Measurements from ENCODE around the gene CCDC8.

The CCDC8 gene

GRCh38 chr19:46411925-46412649 lies 1.3 kb downstream of the CCDC8 start:
- H3K9ac ChIP-seq (ENCODE audit: low read length), result peak overlapping the region; percentile 90
- peaks cover 6% of the 10 kb centered on the region; the same call in 1 of the 2 replicates for H3K36me3 ChIP-seq (ENCODE audit: control insufficient read depth, insufficient read depth, low read length)
- H3K4me1 ChIP-seq (ENCODE audit: control insufficient read depth, insufficient read depth, low read length), result peaks cover 31% of the 10 kb centered on the region
- no peaks in the 10 kb centered on the region for H3K9me3 ChIP-seq (ENCODE audit: control insufficient read depth, insufficient read depth, low read depth, low read length)
- H3K4me3 ChIP-seq (ENCODE audit: low read depth, low read length), result peak overlapping the region; percentile 91
- H3K27me3 ChIP-seq (ENCODE audit: control insufficient read depth, insufficient read depth, low read length), result no peaks in the 10 kb centered on the region
- H3K27ac ChIP-seq (ENCODE audit: low read depth, low read length), result no peak overlapping the region

DNA sequence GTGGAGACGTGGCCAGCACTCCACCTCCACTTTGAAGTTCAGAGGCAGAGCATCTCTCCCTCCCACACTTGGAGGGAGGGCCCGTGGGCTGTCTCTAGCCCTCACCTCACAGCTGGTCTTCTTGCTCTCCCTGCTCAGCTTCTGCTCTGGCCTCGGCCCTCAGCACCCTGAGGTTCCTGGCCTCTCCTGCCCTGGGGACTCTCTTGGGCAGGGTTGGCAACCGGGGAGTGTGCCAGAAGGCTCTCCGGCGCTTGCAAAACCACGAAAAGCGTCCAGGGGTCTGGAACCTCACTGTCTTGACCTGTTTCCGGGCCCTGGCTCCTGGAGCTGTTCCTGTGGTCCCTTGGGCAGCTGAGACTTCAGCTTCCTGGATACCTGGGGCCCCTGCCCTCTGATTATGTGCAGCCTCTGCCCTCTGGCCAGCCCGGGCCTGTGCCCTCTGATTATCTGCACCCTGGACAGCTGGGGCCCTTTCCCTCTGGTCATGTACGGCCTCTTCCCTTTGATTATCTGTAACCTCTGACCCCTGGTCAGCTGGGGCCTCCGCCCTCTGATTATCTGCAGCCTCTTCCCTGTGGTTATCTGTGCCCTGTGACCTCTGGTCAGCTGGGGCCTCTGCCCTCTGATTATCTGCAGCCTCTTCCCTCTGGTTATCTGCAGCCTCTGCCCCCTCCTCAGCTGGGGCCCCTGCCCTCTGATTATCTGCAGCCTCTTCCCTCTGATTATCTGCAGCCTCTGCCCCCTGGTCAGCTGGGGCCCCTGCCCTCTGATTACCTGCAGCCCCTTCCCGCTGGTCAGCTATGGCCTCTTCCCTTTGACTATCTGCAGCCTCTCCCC lies 2.1 kb downstream of the CCDC8 start:
- H3K9me3 ChIP-seq (ENCODE audit: control insufficient read depth, insufficient read depth, low read depth, low read length), result no peaks in the 10 kb centered on the region
- H3K27me3 ChIP-seq (ENCODE audit: control insufficient read depth, insufficient read depth, low read length), result no peaks in the 10 kb centered on the region
- H3K4me3 ChIP-seq (ENCODE audit: low read depth, low read length), result peak overlapping the region; percentile 91
- peaks cover 6% of the 10 kb centered on the region; the same call in 1 of the 2 replicates for H3K36me3 ChIP-seq (ENCODE audit: control insufficient read depth, insufficient read depth, low read length)
- H3K4me1 ChIP-seq (ENCODE audit: control insufficient read depth, insufficient read depth, low read length), result peaks cover 30% of the 10 kb centered on the region
- peak overlapping the region; percentile 90 for H3K9ac ChIP-seq (ENCODE audit: low read length)
- no peak overlapping the region for H3K27ac ChIP-seq (ENCODE audit: low read depth, low read length)

DNA sequence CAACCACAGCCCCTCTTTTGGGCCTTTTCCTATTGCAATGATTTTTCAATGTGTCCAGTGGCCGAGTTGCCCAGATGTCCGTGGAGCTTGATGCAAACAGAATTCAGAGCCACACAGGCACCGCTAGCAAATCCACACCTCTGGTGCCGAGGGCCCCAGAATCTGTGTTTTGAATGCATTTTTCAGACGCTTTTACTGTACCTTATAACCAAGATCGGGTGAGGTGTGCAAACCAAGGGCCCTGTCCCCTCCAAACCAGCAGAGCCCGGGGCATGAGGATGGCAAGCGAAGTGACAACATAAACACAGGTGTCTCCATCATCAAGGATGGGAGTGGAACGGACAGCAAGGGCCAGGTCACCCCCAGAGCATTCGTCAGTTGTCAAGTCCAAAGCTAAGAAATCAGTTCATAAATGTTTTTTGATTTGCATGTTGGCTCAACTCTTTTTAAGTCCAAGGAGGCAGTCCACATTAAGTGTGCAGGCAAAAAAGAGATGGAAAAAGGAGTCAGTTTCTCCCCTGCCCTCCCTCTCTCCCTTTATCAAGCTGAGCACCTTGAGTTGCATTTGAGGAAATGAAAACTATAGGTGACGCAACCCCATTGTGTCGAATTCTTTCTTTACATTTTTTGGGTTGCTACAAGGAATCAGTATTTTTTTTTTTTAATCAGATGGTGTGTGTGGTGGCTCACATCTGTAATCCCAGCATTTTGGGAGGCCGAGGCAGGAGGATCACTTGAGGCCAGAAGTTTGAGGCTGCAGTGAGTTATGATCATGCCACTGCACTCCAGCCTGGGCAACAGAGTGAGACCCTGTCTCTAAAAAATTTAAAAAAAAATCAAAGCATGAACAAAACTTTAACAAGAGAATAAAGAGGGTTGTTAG lies 2.9 kb downstream of the CCDC8 start:
- Histone ChIP-seq H3K9me3 (ENCODE audit: control insufficient read depth, insufficient read depth, low read depth, low read length) (no peaks in the 10 kb centered on the region), H3K9ac (ENCODE audit: low read length) (no peak overlapping the region), H3K4me3 (ENCODE audit: low read depth, low read length) (no peak overlapping the region), H3K27ac (ENCODE audit: low read depth, low read length) (no peak overlapping the region), H3K27me3 (ENCODE audit: control insufficient read depth, insufficient read depth, low read length) (no peaks in the 10 kb centered on the region), H3K4me1 (ENCODE audit: control insufficient read depth, insufficient read depth, low read length) (peaks cover 25% of the 10 kb centered on the region), H3K36me3 (ENCODE audit: control insufficient read depth, insufficient read depth, low read length) (peaks cover 6% of the 10 kb centered on the region; the same call in 1 of the 2 replicates)

GRCh38 chr19:46409191-46409590 lies 4.2 kb downstream of the CCDC8 start:
- H3K4me1 ChIP-seq (ENCODE audit: control insufficient read depth, insufficient read depth, low read length), result peaks cover 30% of the 10 kb centered on the region
- peaks cover 6% of the 10 kb centered on the region; the same call in 1 of the 2 replicates for H3K36me3 ChIP-seq (ENCODE audit: control insufficient read depth, insufficient read depth, low read length)
- no peak overlapping the region for H3K4me3 ChIP-seq (ENCODE audit: low read depth, low read length)
- H3K27ac ChIP-seq (ENCODE audit: low read depth, low read length), result no peak overlapping the region
- H3K27me3 ChIP-seq (ENCODE audit: control insufficient read depth, insufficient read depth, low read length), result peaks cover 9% of the 10 kb centered on the region; the same call in 1 of the 2 replicates
- H3K9ac ChIP-seq (ENCODE audit: low read length), result no peak overlapping the region
- no peaks in the 10 kb centered on the region for H3K9me3 ChIP-seq (ENCODE audit: control insufficient read depth, insufficient read depth, low read depth, low read length)

GRCh38 chr19:46408664-46409039 lies 4.7 kb downstream of the CCDC8 start:
- Histone ChIP-seq H3K36me3 (ENCODE audit: control insufficient read depth, insufficient read depth, low read length) (peaks cover 6% of the 10 kb centered on the region; the same call in 1 of the 2 replicates), H3K27me3 (ENCODE audit: control insufficient read depth, insufficient read depth, low read length) (peaks cover 9% of the 10 kb centered on the region; the same call in 1 of the 2 replicates), H3K9ac (ENCODE audit: low read length) (peak overlapping the region; percentile 57), H3K9me3 (ENCODE audit: control insufficient read depth, insufficient read depth, low read depth, low read length) (no peaks in the 10 kb centered on the region), H3K4me1 (ENCODE audit: control insufficient read depth, insufficient read depth, low read length) (peaks cover 29% of the 10 kb centered on the region), H3K4me3 (ENCODE audit: low read depth, low read length) (peak overlapping the region; percentile 72), H3K27ac (ENCODE audit: low read depth, low read length) (no peak overlapping the region)

- Histone ChIP-seq H3K27ac (ENCODE audit: low read depth, low read length) (no peak overlapping the region), H3K9me3 (ENCODE audit: control insufficient read depth, insufficient read depth, low read depth, low read length) (no peaks in the 10 kb centered on the region), H3K9ac (ENCODE audit: low read length) (peak overlapping the region; percentile 57), H3K4me3 (ENCODE audit: low read depth, low read length) (peak overlapping the region; percentile 72), H3K27me3 (ENCODE audit: control insufficient read depth, insufficient read depth, low read length) (peaks cover 9% of the 10 kb centered on the region; the same call in 1 of the 2 replicates), H3K36me3 (ENCODE audit: control insufficient read depth, insufficient read depth, low read length) (peaks cover 6% of the 10 kb centered on the region; the same call in 1 of the 2 replicates), H3K4me1 (ENCODE audit: control insufficient read depth, insufficient read depth, low read length) (peaks cover 31% of the 10 kb centered on the region)
Observed at GRCh38 chr19:46407856-46408663, 5.3 kb downstream of the CCDC8 start.

DNA sequence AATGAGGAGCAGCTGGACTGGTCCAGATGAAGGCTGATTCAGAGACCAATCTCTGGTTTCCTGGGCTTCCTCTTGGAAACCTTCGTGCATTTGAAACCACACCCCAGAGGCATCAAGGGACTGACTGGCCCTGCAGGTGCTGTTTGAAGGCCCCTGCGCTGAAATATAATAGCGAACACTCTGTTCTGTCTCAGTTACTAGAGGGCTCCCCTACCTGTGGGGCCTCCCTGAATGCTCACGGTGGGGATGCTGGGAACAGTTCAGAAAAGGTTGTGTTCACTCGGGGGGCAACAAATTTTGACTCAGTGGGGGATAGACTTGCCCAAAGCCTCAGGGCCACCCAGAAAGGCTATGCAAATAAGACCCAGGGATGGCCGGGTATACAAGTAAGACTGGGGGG lies 6.4 kb downstream of the CCDC8 start:
- H3K9ac ChIP-seq (ENCODE audit: low read length), result no peak overlapping the region
- no peak overlapping the region for H3K27ac ChIP-seq (ENCODE audit: low read depth, low read length)
- peaks cover 34% of the 10 kb centered on the region for H3K4me1 ChIP-seq (ENCODE audit: control insufficient read depth, insufficient read depth, low read length)
- H3K36me3 ChIP-seq (ENCODE audit: control insufficient read depth, insufficient read depth, low read length), result peaks cover 6% of the 10 kb centered on the region; the same call in 1 of the 2 replicates
- H3K4me3 ChIP-seq (ENCODE audit: low read depth, low read length), result no peak overlapping the region
- peaks cover 9% of the 10 kb centered on the region; the same call in 1 of the 2 replicates for H3K27me3 ChIP-seq (ENCODE audit: control insufficient read depth, insufficient read depth, low read length)
- H3K9me3 ChIP-seq (ENCODE audit: control insufficient read depth, insufficient read depth, low read depth, low read length), result no peaks in the 10 kb centered on the region

- peaks cover 9% of the 10 kb centered on the region; the same call in 1 of the 2 replicates for H3K27me3 ChIP-seq (ENCODE audit: control insufficient read depth, insufficient read depth, low read length)
- no peaks in the 10 kb centered on the region for H3K36me3 ChIP-seq (ENCODE audit: control insufficient read depth, insufficient read depth, low read length)
- peaks cover 32% of the 10 kb centered on the region for H3K4me1 ChIP-seq (ENCODE audit: control insufficient read depth, insufficient read depth, low read length)
- no peak overlapping the region for H3K27ac ChIP-seq (ENCODE audit: low read depth, low read length)
- peak overlapping the region; percentile 60 for H3K4me3 ChIP-seq (ENCODE audit: low read depth, low read length)
- H3K9ac ChIP-seq (ENCODE audit: low read length), result peak overlapping the region; percentile 50
- H3K9me3 ChIP-seq (ENCODE audit: control insufficient read depth, insufficient read depth, low read depth, low read length), result no peaks in the 10 kb centered on the region
Observed at GRCh38 chr19:46404753-46405468, 8.5 kb downstream of the CCDC8 start.

GRCh38 chr19:46404055-46404752 lies 9.2 kb downstream of the CCDC8 start:
- Histone ChIP-seq H3K4me3 (ENCODE audit: low read depth, low read length) (peak overlapping the region; percentile 60), H3K9ac (ENCODE audit: low read length) (peak overlapping the region; percentile 50), H3K4me1 (ENCODE audit: control insufficient read depth, insufficient read depth, low read length) (peaks cover 32% of the 10 kb centered on the region), H3K27ac (ENCODE audit: low read depth, low read length) (no peak overlapping the region), H3K27me3 (ENCODE audit: control insufficient read depth, insufficient read depth, low read length) (peaks cover 9% of the 10 kb centered on the region; the same call in 1 of the 2 replicates), H3K9me3 (ENCODE audit: control insufficient read depth, insufficient read depth, low read depth, low read length) (no peaks in the 10 kb centered on the region), H3K36me3 (ENCODE audit: control insufficient read depth, insufficient read depth, low read length) (no peaks in the 10 kb centered on the region)

Data from HUES6 (cell line).